Body of pancreas (tissue), 4 donors: ENCODE results near the gene DCDC2C. TPM values are rescaled to one million over a fixed set of nuclear protein-coding genes. Genes with fewer than 3 reads are reported as not detected.

ENCODE experiments used
- ATAC-seq: fragments of 150-250 bp; one replicate; pipeline ENCODE4 v1.9.1; 2016
- DNase-seq, 4 donors: peaks; one replicate each; pipeline ENCODE4 v3.0.0-alpha.2; 2019
- H3K27ac ChIP-seq, 4 donors: fragments of 200-600 bp; sonication (generic); 1 replicate in 3 of 4; 2 replicates in 1 of 4; pipeline versions ENCODE4 v1.5.1 to v1.6.1; 2016 to 2019; ENCODE audit warnings: mild to moderate bottlenecking in 1 of 4, mixed read lengths in 1 of 4, moderate library complexity in 1 of 4
- H3K27me3 ChIP-seq, 2 donors: fragments of 200-600 bp; sonication (generic); one replicate each; pipeline ENCODE4 v1.6.0; 2016; ENCODE audit warnings: mild to moderate bottlenecking in 1 of 2
- H3K36me3 ChIP-seq, 2 donors: fragments of 200-600 bp; sonication (generic); replicated peaks in 1 of 2; 2 replicates each; pipeline ENCODE4 v1.5.1; 2016; ENCODE audit warnings: low read depth in 2 of 2; ENCODE audit not compliant: insufficient read depth in 1 of 2
- H3K4me1 ChIP-seq: fragments of 200-600 bp; sonication (generic); one replicate; pipeline ENCODE4 v1.6.0; 2016
- H3K4me3 ChIP-seq, 2 donors: fragments of 200-600 bp; sonication (generic); 1 replicate in 1 of 2; 2 replicates in 1 of 2; pipeline ENCODE4 v1.5.1; 2016 to 2019
- H3K9me3 ChIP-seq, 3 donors: fragments of 200-600 bp; sonication (generic); 1 replicate in 2 of 3; 2 replicates in 1 of 3; pipeline ENCODE4 v1.5.1; 2016
- POLR2A ChIP-seq, 3 donors: fragments of 450-650 bp; IDR thresholded peaks; one replicate each; pipeline ENCODE4 v1.6.1; 2016; ENCODE audit warnings: antibody characterized with exemption in 3 of 3, mild to moderate bottlenecking in 2 of 3
- WGBS, 2 donors: methylation state at CpG; one replicate each; pipeline ENCODE4 v1.1.5; 2017; 5-methylcytosine and 5-hydroxymethylcytosine counted together
- intact Hi-C: fragments of 100-400 bp; cut with DNase I; formaldehyde crosslinking; loops from one replicate; pipeline ENCODE4 v1.15.1; 2023
- total RNA-seq, 2 donors: library from RNA; depleted of rRNA; stranded (reverse); fragments of >200 nt; gene quantifications; one replicate each; pipeline ENCODE4 v1.1.0, GENCODE V29; 2016
- TF ChIP-seq, protein P1 (sequence below), 7 experiments: fragments of 450-650 bp in 4 of 7; fragments of 200-600 bp in 3 of 7; sonication (generic) in 3 of 7; IDR thresholded peaks; one replicate each; pipeline ENCODE4 v1.5.1; 2016 to 2019; ENCODE audit warnings: antibody characterized with exemption in 7 of 7

DCDC2C gene
- total RNA-seq, 2 donors from 2014 or later, result not detected

DNA sequence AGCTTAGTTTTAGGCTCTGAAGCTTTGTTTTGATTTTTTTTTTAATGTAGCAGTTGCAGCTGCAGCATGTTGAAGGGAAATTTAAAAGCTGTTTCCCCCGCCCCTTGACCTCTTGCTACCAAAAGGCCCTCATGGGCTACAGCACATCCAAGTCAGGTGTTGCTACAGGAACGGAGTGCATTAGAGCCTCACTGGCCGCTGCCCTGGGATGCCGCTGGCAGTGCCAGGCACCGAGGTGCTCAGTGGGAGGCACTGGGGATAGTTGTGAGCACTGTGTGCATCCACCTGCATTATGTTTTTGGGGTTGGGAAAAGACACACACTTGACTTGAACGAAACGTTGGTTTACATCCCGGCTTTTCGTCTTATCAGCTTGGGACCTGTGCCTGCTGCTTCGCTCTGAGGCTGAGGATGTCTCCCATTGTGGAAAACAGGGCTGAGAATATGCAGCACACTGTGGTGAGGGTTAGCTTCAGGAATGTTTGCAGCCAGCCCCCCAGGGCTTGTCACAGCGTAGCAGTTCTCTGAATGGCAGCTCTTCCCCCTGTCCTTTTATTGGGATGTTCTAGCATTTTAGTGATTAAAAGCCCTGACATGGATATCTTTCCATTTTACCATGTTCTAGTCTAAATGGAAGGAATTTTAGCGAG, 24.1 kb downstream of the DCDC2C start:
- no peak for ATAC-seq
- Histone ChIP-seq H3K4me3 (no peak overlapping the region), H3K9me3 (no peaks in the 10 kb centered on the region), H3K27ac (no peak overlapping the region), H3K27me3 (peaks cover 0 to 4% of the 10 kb centered on the region in 2 donors), H3K4me1 (no peaks in the 10 kb centered on the region), H3K36me3 (no peaks in the 10 kb centered on the region)
- 31 to 35% methylated on average over 12 of the region's 12 CpGs for WGBS, 2 donors
- DNase-seq, result no peak
- TF ChIP-seq, protein P1, sequence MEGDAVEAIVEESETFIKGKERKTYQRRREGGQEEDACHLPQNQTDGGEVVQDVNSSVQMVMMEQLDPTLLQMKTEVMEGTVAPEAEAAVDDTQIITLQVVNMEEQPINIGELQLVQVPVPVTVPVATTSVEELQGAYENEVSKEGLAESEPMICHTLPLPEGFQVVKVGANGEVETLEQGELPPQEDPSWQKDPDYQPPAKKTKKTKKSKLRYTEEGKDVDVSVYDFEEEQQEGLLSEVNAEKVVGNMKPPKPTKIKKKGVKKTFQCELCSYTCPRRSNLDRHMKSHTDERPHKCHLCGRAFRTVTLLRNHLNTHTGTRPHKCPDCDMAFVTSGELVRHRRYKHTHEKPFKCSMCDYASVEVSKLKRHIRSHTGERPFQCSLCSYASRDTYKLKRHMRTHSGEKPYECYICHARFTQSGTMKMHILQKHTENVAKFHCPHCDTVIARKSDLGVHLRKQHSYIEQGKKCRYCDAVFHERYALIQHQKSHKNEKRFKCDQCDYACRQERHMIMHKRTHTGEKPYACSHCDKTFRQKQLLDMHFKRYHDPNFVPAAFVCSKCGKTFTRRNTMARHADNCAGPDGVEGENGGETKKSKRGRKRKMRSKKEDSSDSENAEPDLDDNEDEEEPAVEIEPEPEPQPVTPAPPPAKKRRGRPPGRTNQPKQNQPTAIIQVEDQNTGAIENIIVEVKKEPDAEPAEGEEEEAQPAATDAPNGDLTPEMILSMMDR (IDR thresholded peaks at IDR 0.05), result no peak
- no peak for TF ChIP-seq POLR2A (IDR thresholded peaks at IDR 0.05)
- intact Hi-C loops, result no loop called here

DNA sequence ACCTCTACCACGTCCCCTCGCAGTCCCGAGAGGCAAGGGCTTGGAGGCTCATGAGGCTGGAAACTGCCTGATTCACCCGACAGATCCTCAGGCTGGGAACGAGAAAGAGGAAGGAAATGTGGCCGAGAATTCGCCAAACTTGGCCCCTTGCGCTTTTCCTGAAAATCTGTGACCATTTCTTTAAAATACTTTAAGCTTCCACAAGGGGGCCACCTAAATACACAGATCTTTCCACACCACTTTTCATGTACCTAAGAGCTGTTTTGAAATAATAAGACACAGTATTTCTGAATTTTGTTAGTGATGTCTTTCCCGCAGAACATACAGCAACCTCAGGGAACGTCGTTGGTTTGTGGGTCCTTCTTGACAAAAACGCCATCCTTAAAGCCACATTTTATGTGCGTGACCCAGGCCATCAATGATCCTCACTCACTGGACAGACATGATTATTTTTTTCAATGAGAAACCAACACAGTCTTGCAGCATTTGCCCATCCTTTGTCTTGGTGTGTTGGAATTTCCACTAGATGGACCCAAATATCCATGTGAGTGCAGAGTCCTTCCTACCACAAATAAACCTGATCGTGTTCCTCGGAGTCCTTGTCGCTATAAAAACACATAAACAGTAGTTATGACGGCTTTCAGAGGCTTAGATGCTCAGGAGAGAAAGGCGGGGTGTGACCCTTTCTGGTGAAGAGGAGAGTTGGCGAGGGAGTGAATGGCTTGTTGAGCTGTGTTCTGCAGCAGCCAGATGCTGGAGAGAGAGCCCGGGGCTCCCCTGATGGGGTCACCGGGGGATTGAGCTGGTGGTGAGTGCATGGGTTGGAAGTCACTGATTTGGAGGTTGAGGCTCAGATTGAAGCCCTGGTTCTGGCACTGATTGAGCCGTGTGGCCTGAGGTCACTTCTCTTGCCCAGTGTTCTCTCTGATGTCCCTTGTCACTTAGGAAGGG, 25.0 kb downstream of the DCDC2C start:
- no peak overlapping the region for H3K27ac ChIP-seq
- DNase-seq, result no peak
- no peaks in the 10 kb centered on the region for H3K9me3 ChIP-seq
- no peak for TF ChIP-seq POLR2A (IDR thresholded peaks at IDR 0.05)
- TF ChIP-seq, protein P1 (IDR thresholded peaks at IDR 0.05), result peak; percentile 37 to 60 (median 59)
- peaks cover 0 to 4% of the 10 kb centered on the region in 2 donors for H3K27me3 ChIP-seq
- no peak overlapping the region for H3K4me3 ChIP-seq
- intact Hi-C loops, result no loop called here
- peak; percentile 45 for ATAC-seq
- no peaks in the 10 kb centered on the region for H3K36me3 ChIP-seq
- WGBS, 2 donors, result 27 to 28% methylated on average over 22 of the region's 22 CpGs
- no peaks in the 10 kb centered on the region for H3K4me1 ChIP-seq

GRCh38 chr2:3729055-3729448, 25.7 kb downstream of the DCDC2C start:
- H3K9me3 ChIP-seq, result no peaks in the 10 kb centered on the region
- intact Hi-C loops, result no loop called here
- H3K27ac ChIP-seq, result no peak overlapping the region
- no peak for DNase-seq
- no peak for TF ChIP-seq POLR2A (IDR thresholded peaks at IDR 0.05)
- TF ChIP-seq, protein P1 (IDR thresholded peaks at IDR 0.05), result no peak
- no peaks in the 10 kb centered on the region for H3K4me1 ChIP-seq
- H3K27me3 ChIP-seq, result peaks cover 0 to 4% of the 10 kb centered on the region in 2 donors
- ATAC-seq, result no peak
- no peaks in the 10 kb centered on the region for H3K36me3 ChIP-seq
- 67 to 68% methylated on average over 8 of the region's 8 CpGs for WGBS, 2 donors
- no peak overlapping the region for H3K4me3 ChIP-seq

DNA sequence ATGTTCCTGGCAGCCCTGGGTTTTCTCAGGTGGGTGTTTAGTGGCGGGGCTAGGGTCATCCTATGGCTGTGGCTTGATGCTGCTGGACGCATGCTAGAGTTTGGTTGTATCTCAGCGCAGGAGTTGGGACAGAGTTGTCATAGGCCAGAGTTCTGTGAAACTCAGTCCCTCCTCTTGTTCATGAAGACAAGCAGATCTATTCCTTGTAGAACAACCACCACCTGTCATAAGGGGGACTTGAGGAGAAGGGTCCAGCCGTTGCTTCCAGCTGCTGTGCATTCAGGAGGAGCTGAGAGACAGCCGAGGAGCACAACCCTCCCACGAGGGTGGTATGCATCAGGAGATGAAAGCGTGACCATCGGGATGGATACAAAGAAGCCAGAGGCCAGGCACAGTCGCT, 26.4 kb downstream of the DCDC2C start:
- no peaks in the 10 kb centered on the region for H3K36me3 ChIP-seq
- no peaks in the 10 kb centered on the region for H3K4me1 ChIP-seq
- intact Hi-C loops, result no loop called here
- H3K9me3 ChIP-seq, result no peaks in the 10 kb centered on the region
- DNase-seq (no peak), ATAC-seq (no peak)
- no peak for TF ChIP-seq POLR2A (IDR thresholded peaks at IDR 0.05)
- TF ChIP-seq, protein P1 (IDR thresholded peaks at IDR 0.05), result no peak
- WGBS, 2 donors, result 55 to 67% methylated on average over 9 of the region's 9 CpGs
- peaks cover 0 to 4% of the 10 kb centered on the region in 2 donors for H3K27me3 ChIP-seq
- H3K27ac ChIP-seq, result no peak overlapping the region
- H3K4me3 ChIP-seq, result no peak overlapping the region
